HepG2 (cell line): ENCODE measurements around the gene ZNFX1. TPM values are rescaled to one million over a fixed set of nuclear protein-coding genes. Genes with fewer than 3 reads are reported as not detected.

ENCODE experiments used
- FOXK1 ChIP-seq: sonication (generic); formaldehyde crosslinking; IDR thresholded peaks from 2 replicates; pipeline ENCODE4 v1.4.0; 2020; ENCODE audit warnings: low read depth, missing genetic modification reagents, borderline replicate concordance
- FOXO1 ChIP-seq: sonication (generic); formaldehyde crosslinking; IDR thresholded peaks from 2 replicates; pipeline ENCODE4 v1.4.0; 2020; ENCODE audit warnings: missing genetic modification reagents
- NFKBIZ ChIP-seq: IDR thresholded peaks from 2 replicates; pipeline ENCODE4 v1.6.1; 2018; ENCODE audit warnings: missing genetic modification reagents, missing compliant biosample characterization
- PPARG ChIP-seq: conservative IDR thresholded peaks from 2 replicates; pipeline ENCODE4 v1.6.1; 2016; ENCODE audit warnings: missing biosample characterization, missing genetic modification reagents
- RBM22 ChIP-seq: fragments of 200-400 bp; formaldehyde crosslinking; optimal IDR thresholded peaks from 2 replicates; pipeline ENCODE3; 2017; ENCODE audit warnings: mild to moderate bottlenecking, low read length, moderate library complexity
- RFX5 ChIP-seq: IDR thresholded peaks from 2 replicates; pipeline ENCODE4 v1.6.1; 2011; ENCODE audit warnings: low read depth, low read length, improper control_type of control experiment
- RORA ChIP-seq: sonication (generic); formaldehyde crosslinking; IDR thresholded peaks from 2 replicates; pipeline ENCODE4 v1.5.0; 2020; ENCODE audit warnings: mild to moderate bottlenecking, missing genetic modification reagents, moderate library complexity
- SALL1 ChIP-seq: sonication (generic); formaldehyde crosslinking; IDR thresholded peaks from 2 replicates; pipeline ENCODE4 v1.8.0; 2022; ENCODE audit warnings: mild to moderate bottlenecking, missing genetic modification reagents
- SMARCC2 ChIP-seq: fragments of 450-650 bp; IDR thresholded peaks from 2 replicates; pipeline ENCODE4 v1.6.1; 2017; ENCODE audit warnings: antibody characterized with exemption, mild to moderate bottlenecking
- ZC3H4 ChIP-seq: sonication (generic); formaldehyde crosslinking; IDR thresholded peaks from 2 replicates; pipeline ENCODE4 v1.4.0; 2020; ENCODE audit warnings: missing genetic modification reagents, borderline replicate concordance
- polyA plus RNA-seq, 8 experiments: library from polyadenylated mRNA; depleted of rRNA in 3 of 8; stranded (reverse) in 7 of 8; unstranded in 1 of 8; fragments of >200 nt; fragmentation: Illumina TruSeq in 4 of 8; extraction: Trizol in 4 of 8; gene quantifications; 2 replicates each; pipeline versions ENCODE4 v1.2.1 to v1.2.3, GENCODE V29; 2011 to 2016; ENCODE audit warnings: low read depth in 4 of 8, missing spikeins in 1 of 8, mixed read lengths in 1 of 8; ENCODE audit not compliant: insufficient read depth in 1 of 8
- total RNA-seq, 5 experiments: library from RNA; depleted of rRNA; stranded (reverse); fragments of >200 nt; fragmentation: Illumina TruSeq; extraction: Trizol; gene quantifications; 2 replicates each; pipeline ENCODE4 v1.2.3, GENCODE V29; 2016; ENCODE audit warnings: low read depth in 1 of 5
- TF ChIP-seq, protein P1 (sequence below), 2 experiments: sonication (generic) in 1 of 2; formaldehyde crosslinking in 1 of 2; IDR thresholded peaks; 2 replicates each; pipeline versions ENCODE4 v1.5.1 to v1.6.1; 2011 to 2020; ENCODE audit warnings: borderline replicate concordance in 1 of 2, low read depth in 1 of 2, low read length in 1 of 2, mild to moderate bottlenecking in 1 of 2, missing genetic modification reagents in 1 of 2, moderate library complexity in 1 of 2
- TF ChIP-seq, protein P2 (sequence below): sonication (generic); formaldehyde crosslinking; IDR thresholded peaks from 2 replicates; pipeline ENCODE4 v1.5.1; 2020; ENCODE audit warnings: mild to moderate bottlenecking, missing genetic modification reagents, borderline replicate concordance
- TF ChIP-seq, protein P3 (sequence below): IDR thresholded peaks from 2 replicates; pipeline ENCODE4 v1.6.1; 2012; ENCODE audit warnings: inconsistent platforms
- TF ChIP-seq, protein P4 (sequence below): sonication (generic); formaldehyde crosslinking; IDR thresholded peaks from 2 replicates; pipeline ENCODE4 v1.5.1; 2020; ENCODE audit warnings: mild to moderate bottlenecking, missing genetic modification reagents, borderline replicate concordance

ZNFX1 gene
- total and polyA plus RNA-seq, 2 of the 13 experiments (the other 11 are each of a cell fraction or from before 2014, with no cell fraction given), result 2.9 to 11.1 TPM

GRCh38 chr20:49281059-49281912, 3.4 kb upstream of the ZNFX1 start (continued):
- TF ChIP-seq, protein P1, sequence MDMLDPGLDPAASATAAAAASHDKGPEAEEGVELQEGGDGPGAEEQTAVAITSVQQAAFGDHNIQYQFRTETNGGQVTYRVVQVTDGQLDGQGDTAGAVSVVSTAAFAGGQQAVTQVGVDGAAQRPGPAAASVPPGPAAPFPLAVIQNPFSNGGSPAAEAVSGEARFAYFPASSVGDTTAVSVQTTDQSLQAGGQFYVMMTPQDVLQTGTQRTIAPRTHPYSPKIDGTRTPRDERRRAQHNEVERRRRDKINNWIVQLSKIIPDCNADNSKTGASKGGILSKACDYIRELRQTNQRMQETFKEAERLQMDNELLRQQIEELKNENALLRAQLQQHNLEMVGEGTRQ (IDR thresholded peaks at IDR 0.05; ENCODE audit: low read depth, low read length), result no peak
- TF ChIP-seq, protein P1 (CRISPR knock-in tag; IDR thresholded peaks at IDR 0.05; ENCODE audit: borderline replicate concordance), result 0 out of 2 replicates have a peak, but pooled peaks have one; percentile 26
- TF ChIP-seq RBM22, result peak; percentile 88
- TF ChIP-seq FOXO1, result peak; percentile 54; the same call in 1 of the 2 replicates
- TF ChIP-seq, protein P2, sequence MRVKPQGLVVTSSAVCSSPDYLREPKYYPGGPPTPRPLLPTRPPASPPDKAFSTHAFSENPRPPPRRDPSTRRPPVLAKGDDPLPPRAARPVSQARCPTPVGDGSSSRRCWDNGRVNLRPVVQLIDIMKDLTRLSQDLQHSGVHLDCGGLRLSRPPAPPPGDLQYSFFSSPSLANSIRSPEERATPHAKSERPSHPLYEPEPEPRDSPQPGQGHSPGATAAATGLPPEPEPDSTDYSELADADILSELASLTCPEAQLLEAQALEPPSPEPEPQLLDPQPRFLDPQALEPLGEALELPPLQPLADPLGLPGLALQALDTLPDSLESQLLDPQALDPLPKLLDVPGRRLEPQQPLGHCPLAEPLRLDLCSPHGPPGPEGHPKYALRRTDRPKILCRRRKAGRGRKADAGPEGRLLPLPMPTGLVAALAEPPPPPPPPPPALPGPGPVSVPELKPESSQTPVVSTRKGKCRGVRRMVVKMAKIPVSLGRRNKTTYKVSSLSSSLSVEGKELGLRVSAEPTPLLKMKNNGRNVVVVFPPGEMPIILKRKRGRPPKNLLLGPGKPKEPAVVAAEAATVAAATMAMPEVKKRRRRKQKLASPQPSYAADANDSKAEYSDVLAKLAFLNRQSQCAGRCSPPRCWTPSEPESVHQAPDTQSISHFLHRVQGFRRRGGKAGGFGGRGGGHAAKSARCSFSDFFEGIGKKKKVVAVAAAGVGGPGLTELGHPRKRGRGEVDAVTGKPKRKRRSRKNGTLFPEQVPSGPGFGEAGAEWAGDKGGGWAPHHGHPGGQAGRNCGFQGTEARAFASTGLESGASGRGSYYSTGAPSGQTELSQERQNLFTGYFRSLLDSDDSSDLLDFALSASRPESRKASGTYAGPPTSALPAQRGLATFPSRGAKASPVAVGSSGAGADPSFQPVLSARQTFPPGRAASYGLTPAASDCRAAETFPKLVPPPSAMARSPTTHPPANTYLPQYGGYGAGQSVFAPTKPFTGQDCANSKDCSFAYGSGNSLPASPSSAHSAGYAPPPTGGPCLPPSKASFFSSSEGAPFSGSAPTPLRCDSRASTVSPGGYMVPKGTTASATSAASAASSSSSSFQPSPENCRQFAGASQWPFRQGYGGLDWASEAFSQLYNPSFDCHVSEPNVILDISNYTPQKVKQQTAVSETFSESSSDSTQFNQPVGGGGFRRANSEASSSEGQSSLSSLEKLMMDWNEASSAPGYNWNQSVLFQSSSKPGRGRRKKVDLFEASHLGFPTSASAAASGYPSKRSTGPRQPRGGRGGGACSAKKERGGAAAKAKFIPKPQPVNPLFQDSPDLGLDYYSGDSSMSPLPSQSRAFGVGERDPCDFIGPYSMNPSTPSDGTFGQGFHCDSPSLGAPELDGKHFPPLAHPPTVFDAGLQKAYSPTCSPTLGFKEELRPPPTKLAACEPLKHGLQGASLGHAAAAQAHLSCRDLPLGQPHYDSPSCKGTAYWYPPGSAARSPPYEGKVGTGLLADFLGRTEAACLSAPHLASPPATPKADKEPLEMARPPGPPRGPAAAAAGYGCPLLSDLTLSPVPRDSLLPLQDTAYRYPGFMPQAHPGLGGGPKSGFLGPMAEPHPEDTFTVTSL (CRISPR knock-in tag), result 0 out of 2 replicates have a peak, but pooled peaks have one; percentile 25
- TF ChIP-seq RORA (CRISPR knock-in tag), result peak; percentile 78; the same call in 1 of the 2 replicates
- TF ChIP-seq, protein P3, sequence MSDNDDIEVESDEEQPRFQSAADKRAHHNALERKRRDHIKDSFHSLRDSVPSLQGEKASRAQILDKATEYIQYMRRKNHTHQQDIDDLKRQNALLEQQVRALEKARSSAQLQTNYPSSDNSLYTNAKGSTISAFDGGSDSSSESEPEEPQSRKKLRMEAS, result peak; percentile 39; the same call in 1 of the 2 replicates
- TF ChIP-seq RFX5, result peak; percentile 74
- TF ChIP-seq, protein P4, sequence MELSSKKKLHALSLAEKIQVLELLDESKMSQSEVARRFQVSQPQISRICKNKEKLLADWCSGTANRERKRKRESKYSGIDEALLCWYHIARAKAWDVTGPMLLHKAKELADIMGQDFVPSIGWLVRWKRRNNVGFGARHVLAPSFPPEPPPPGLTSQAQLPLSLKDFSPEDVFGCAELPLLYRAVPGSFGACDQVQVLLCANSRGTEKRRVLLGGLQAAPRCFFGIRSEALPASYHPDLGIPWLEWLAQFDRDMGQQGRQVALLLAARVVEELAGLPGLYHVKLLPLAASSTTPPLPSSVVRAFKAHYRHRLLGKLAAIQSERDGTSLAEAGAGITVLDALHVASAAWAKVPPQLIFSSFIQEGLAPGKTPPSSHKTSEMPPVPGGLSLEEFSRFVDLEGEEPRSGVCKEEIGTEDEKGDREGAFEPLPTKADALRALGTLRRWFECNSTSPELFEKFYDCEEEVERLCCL, result no peak
- peak; percentile 25; the same call in 1 of the 2 replicates for TF ChIP-seq SALL1
- peak; percentile 29; the same call in 1 of the 2 replicates for TF ChIP-seq NFKBIZ
- TF ChIP-seq FOXK1 (CRISPR knock-in tag), result peak; percentile 83; the same call in 1 of the 2 replicates
- TF ChIP-seq ZC3H4 (CRISPR knock-in tag), result peak; percentile 53; the same call in 1 of the 2 replicates
- 0 out of 2 replicates have a peak, but pooled peaks have one; percentile 3 for TF ChIP-seq SMARCC2
- TF ChIP-seq PPARG (CRISPR knock-in tag), result peak; percentile 79
